Measurements from ENCODE around the gene COMTD1.

Gene COMTD1

DNA sequence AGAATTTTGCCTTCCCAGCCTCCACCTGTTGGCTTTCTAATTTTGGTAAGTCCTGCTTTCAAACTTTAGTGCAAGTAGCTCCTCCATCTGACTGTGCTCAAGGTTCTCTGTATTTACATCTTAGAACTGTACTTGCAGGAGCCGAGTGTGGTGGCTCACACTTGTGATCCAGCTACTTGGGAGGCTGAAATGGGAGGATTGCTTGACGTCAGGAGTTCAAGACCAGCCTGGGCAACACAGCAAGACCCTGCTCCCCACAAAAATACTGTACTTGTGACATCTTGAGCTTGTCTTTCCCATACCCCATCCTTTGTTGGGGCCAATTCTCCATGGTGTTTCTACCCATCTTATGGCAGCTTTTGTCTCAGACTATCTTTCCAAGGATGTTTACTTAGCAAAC, 29.8 kb downstream of the COMTD1 start:
- TF ChIP-seq, protein P1, sequence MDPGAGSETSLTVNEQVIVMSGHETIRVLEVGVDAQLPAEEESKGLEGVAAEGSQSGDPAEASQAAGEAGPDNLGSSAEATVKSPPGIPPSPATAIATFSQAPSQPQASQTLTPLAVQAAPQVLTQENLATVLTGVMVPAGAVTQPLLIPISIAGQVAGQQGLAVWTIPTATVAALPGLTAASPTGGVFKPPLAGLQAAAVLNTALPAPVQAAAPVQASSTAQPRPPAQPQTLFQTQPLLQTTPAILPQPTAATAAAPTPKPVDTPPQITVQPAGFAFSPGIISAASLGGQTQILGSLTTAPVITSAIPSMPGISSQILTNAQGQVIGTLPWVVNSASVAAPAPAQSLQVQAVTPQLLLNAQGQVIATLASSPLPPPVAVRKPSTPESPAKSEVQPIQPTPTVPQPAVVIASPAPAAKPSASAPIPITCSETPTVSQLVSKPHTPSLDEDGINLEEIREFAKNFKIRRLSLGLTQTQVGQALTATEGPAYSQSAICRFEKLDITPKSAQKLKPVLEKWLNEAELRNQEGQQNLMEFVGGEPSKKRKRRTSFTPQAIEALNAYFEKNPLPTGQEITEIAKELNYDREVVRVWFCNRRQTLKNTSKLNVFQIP (CRISPR knock-in tag; IDR thresholded peaks at IDR 0.05; ENCODE audit: borderline replicate concordance, low read depth), result no peak
- TF ChIP-seq BACH2 (CRISPR knock-in tag; IDR thresholded peaks at IDR 0.05; ENCODE audit: borderline replicate concordance) (no peak), TOX (CRISPR knock-in tag; IDR thresholded peaks at IDR 0.05; ENCODE audit: borderline replicate concordance) (no peak), PPARA (CRISPR knock-in tag; IDR thresholded peaks at IDR 0.05; ENCODE audit: borderline replicate concordance) (no peak), OSR1 (CRISPR knock-in tag; IDR thresholded peaks at IDR 0.05) (no peak), ZFP30 (CRISPR knock-in tag; IDR thresholded peaks at IDR 0.05) (no peak), ZFP3 (CRISPR knock-in tag; IDR thresholded peaks at IDR 0.05) (no peak), ZNF565 (CRISPR knock-in tag; conservative IDR thresholded peaks at IDR 0.05; ENCODE audit: low read depth) (no peak)
- TF ChIP-seq, protein P2, sequence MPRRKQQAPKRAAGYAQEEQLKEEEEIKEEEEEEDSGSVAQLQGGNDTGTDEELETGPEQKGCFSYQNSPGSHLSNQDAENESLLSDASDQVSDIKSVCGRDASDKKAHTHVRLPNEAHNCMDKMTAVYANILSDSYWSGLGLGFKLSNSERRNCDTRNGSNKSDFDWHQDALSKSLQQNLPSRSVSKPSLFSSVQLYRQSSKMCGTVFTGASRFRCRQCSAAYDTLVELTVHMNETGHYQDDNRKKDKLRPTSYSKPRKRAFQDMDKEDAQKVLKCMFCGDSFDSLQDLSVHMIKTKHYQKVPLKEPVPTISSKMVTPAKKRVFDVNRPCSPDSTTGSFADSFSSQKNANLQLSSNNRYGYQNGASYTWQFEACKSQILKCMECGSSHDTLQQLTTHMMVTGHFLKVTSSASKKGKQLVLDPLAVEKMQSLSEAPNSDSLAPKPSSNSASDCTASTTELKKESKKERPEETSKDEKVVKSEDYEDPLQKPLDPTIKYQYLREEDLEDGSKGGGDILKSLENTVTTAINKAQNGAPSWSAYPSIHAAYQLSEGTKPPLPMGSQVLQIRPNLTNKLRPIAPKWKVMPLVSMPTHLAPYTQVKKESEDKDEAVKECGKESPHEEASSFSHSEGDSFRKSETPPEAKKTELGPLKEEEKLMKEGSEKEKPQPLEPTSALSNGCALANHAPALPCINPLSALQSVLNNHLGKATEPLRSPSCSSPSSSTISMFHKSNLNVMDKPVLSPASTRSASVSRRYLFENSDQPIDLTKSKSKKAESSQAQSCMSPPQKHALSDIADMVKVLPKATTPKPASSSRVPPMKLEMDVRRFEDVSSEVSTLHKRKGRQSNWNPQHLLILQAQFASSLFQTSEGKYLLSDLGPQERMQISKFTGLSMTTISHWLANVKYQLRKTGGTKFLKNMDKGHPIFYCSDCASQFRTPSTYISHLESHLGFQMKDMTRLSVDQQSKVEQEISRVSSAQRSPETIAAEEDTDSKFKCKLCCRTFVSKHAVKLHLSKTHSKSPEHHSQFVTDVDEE (CRISPR knock-in tag; IDR thresholded peaks at IDR 0.05), result no peak
- ATAC-seq, result no peak

DNA sequence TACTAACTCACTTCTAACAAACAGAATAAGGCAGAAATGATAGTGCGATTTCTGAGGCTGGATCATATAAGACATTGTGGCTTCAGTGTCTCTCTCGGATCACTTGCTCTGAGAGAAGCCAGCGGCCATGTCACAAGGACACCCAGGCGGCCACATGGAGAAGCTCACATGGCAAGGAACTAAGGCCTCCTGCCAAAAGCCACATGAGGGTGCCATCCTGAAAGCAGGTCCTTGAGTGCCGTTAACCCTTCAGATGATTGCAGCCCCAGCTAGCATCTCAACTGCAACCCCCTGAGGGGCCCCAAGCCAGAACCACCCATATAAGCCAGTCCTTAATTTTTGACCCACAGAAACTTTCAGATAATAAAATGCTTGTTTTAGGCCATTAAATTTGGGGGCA, 32.0 kb downstream of the COMTD1 start:
- ATAC-seq, result no peak
- TF ChIP-seq, protein P3, sequence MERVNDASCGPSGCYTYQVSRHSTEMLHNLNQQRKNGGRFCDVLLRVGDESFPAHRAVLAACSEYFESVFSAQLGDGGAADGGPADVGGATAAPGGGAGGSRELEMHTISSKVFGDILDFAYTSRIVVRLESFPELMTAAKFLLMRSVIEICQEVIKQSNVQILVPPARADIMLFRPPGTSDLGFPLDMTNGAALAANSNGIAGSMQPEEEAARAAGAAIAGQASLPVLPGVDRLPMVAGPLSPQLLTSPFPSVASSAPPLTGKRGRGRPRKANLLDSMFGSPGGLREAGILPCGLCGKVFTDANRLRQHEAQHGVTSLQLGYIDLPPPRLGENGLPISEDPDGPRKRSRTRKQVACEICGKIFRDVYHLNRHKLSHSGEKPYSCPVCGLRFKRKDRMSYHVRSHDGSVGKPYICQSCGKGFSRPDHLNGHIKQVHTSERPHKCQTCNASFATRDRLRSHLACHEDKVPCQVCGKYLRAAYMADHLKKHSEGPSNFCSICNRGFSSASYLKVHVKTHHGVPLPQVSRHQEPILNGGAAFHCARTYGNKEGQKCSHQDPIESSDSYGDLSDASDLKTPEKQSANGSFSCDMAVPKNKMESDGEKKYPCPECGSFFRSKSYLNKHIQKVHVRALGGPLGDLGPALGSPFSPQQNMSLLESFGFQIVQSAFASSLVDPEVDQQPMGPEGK (CRISPR knock-in tag; IDR thresholded peaks at IDR 0.05; ENCODE audit: borderline replicate concordance), result no peak
- no peak for TF ChIP-seq ZFP3 (CRISPR knock-in tag; IDR thresholded peaks at IDR 0.05)
- no peak for TF ChIP-seq ESRRG (CRISPR knock-in tag; IDR thresholded peaks at IDR 0.05)
- TF ChIP-seq ZC3H10 (CRISPR knock-in tag; IDR thresholded peaks at IDR 0.05), result no peak
- TF ChIP-seq BACH2 (CRISPR knock-in tag; IDR thresholded peaks at IDR 0.05; ENCODE audit: borderline replicate concordance), result no peak
- TF ChIP-seq OSR1 (CRISPR knock-in tag; IDR thresholded peaks at IDR 0.05), result no peak
- TF ChIP-seq ZFP30 (CRISPR knock-in tag; IDR thresholded peaks at IDR 0.05), result no peak
- TF ChIP-seq, protein P1 (CRISPR knock-in tag; IDR thresholded peaks at IDR 0.05; ENCODE audit: borderline replicate concordance, low read depth), result no peak
- TF ChIP-seq, protein P4, sequence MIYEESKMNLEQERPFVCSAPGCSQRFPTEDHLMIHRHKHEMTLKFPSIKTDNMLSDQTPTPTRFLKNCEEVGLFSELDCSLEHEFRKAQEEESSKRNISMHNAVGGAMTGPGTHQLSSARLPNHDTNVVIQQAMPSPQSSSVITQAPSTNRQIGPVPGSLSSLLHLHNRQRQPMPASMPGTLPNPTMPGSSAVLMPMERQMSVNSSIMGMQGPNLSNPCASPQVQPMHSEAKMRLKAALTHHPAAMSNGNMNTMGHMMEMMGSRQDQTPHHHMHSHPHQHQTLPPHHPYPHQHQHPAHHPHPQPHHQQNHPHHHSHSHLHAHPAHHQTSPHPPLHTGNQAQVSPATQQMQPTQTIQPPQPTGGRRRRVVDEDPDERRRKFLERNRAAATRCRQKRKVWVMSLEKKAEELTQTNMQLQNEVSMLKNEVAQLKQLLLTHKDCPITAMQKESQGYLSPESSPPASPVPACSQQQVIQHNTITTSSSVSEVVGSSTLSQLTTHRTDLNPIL (CRISPR knock-in tag; IDR thresholded peaks at IDR 0.05; ENCODE audit: low read depth), result no peak

DNA sequence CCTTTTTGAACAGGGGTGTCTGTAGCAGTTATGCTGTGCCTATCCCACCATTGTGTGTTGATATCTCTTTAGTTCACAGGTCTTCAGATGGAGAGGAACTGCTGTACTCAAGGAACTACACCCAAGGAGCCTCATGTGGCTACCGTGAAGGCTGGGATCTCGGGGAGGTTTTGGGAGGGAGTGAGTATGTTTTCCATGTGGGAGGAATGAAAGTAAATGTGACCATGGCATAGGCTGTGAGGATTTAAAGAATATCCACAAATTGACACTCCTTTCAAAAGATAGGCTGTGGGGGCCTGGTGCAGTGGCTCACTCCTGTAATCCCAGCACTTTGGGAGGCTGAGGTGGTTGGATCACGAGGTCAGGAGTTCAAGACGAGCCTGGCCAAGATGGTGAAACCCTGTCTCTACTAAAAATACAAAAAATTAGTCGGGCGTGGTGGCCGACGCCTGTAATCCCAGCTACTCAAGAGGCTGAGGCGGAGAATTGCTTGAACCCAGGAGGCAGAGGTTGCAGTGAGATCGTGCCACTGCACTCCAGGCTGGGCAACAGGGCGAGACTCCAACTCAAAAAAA, 32.6 kb downstream of the COMTD1 start:
- peak; percentile 18; the same call in 1 of the 3 replicates for ATAC-seq

DNA sequence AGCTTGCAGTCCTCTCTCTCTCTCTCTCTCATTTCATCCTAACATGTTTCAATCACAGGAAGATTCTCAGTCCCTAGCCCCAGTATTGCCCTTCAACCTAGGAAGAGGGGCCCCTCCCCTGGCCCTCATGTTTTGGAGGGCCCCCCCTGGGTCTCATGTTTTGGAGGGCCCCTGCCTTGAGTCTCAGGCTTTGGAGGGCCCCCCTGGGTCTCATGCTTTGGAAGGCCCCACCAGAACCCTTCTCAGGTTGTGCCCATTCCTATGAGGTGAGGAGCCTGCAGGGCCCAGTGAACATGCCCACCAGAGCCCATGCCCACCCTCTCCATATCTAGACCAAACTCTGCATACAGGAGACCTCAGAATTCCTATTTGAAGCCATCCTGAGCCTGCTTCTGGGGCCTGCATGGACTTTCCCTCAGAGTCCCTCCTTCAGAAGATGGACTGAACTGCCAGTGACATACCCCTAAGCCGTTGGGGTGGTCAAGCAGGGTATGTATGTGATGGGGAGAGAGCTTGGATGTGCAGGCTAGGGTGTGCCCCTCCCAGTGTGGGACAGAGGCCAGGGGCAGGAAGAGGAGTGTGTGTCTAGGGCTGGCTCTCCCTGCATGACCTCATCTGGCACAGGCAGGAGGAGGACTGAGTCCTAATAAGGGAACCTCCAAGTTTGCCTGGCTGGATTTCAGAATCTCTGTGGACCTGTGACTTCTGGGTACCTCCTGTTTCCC, 33.3 kb downstream of the COMTD1 start:
- peak; percentile 86 for ATAC-seq
- TF ChIP-seq, protein P3 (CRISPR knock-in tag; IDR thresholded peaks at IDR 0.05; ENCODE audit: borderline replicate concordance), result no peak
- no peak for TF ChIP-seq ZFP30 (CRISPR knock-in tag; IDR thresholded peaks at IDR 0.05)
- TF ChIP-seq, protein P5, sequence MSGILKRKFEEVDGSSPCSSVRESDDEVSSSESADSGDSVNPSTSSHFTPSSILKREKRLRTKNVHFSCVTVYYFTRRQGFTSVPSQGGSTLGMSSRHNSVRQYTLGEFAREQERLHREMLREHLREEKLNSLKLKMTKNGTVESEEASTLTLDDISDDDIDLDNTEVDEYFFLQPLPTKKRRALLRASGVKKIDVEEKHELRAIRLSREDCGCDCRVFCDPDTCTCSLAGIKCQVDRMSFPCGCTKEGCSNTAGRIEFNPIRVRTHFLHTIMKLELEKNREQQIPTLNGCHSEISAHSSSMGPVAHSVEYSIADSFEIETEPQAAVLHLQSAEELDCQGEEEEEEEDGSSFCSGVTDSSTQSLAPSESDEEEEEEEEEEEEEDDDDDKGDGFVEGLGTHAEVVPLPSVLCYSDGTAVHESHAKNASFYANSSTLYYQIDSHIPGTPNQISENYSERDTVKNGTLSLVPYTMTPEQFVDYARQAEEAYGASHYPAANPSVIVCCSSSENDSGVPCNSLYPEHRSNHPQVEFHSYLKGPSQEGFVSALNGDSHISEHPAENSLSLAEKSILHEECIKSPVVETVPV (CRISPR knock-in tag; IDR thresholded peaks at IDR 0.05), result no peak
- TF ChIP-seq RARB (CRISPR knock-in tag; IDR thresholded peaks at IDR 0.05), result no peak
- TF ChIP-seq ZC3H10 (CRISPR knock-in tag; IDR thresholded peaks at IDR 0.05), result no peak
